ENCODE results near the gene ZNF598.

ZNF598 gene

DNA sequence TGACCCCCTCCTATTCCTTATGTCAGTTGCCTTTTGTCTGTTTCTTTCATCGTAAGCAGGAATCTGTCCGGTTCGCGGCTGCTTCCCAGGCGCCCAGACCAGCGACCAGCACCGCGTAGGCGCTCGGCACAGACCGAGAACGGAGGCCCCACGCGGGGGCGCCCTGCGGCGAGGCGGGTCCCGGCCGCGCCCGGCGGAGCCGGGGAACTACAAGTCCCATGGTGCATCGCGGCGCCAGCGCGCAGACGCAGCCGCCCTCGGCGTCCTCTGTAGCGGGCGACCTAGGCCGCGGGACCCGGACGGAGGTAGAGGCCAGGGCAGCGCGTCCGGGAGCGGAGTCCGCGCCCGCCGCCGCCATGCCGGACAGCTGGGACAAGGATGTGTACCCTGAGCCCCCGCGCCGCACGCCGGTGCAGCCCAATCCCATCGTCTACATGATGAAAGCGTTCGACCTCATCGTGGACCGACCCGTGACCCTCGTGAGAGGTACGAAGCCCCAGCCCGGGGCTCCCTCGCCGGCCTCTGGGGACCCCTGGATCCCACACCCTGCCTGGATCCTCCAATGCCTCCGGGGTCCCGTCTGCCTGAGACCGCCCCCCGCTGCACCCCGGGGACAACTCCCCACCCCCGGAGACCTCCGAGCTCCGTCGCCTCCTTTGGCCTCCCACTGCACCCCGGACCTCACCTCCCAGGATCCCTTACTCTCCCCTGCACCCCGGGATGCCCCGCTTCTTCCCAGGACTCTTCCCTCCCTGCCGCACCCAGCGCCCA is 50.2 kb downstream of the ZNF598 start, which contains the start of gene NDUFB10 (continued):
- TF ChIP-seq, protein P1, sequence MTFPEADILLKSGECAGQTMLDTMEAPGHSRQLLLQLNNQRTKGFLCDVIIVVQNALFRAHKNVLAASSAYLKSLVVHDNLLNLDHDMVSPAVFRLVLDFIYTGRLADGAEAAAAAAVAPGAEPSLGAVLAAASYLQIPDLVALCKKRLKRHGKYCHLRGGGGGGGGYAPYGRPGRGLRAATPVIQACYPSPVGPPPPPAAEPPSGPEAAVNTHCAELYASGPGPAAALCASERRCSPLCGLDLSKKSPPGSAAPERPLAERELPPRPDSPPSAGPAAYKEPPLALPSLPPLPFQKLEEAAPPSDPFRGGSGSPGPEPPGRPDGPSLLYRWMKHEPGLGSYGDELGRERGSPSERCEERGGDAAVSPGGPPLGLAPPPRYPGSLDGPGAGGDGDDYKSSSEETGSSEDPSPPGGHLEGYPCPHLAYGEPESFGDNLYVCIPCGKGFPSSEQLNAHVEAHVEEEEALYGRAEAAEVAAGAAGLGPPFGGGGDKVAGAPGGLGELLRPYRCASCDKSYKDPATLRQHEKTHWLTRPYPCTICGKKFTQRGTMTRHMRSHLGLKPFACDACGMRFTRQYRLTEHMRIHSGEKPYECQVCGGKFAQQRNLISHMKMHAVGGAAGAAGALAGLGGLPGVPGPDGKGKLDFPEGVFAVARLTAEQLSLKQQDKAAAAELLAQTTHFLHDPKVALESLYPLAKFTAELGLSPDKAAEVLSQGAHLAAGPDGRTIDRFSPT (tag by site-specific recombination; IDR thresholded peaks at IDR 0.05), result no peak
- no peak for TF ChIP-seq ZNF37A (tag by site-specific recombination; IDR thresholded peaks at IDR 0.05)
- TF ChIP-seq ZNF341 (tag by site-specific recombination; IDR thresholded peaks at IDR 0.05; ENCODE audit: low read depth), result 0 out of 2 replicates have a peak, but pooled peaks have one; percentile 11
- TF ChIP-seq ZEB2 (tag by site-specific recombination; IDR thresholded peaks at IDR 0.05), result peak; percentile 55
- no peak for TF ChIP-seq ZNF146 (tag by site-specific recombination; IDR thresholded peaks at IDR 0.05)
- no peak for TF ChIP-seq ZNF184 (tag by site-specific recombination; IDR thresholded peaks at IDR 0.05)
- TF ChIP-seq, protein P2, sequence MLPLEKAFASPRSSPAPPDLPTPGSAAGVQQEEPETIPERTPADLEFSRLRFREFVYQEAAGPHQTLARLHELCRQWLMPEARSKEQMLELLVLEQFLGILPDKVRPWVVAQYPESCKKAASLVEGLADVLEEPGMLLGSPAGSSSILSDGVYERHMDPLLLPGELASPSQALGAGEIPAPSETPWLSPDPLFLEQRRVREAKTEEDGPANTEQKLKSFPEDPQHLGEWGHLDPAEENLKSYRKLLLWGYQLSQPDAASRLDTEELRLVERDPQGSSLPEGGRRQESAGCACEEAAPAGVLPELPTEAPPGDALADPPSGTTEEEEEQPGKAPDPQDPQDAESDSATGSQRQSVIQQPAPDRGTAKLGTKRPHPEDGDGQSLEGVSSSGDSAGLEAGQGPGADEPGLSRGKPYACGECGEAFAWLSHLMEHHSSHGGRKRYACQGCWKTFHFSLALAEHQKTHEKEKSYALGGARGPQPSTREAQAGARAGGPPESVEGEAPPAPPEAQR (tag by site-specific recombination; IDR thresholded peaks at IDR 0.05), result no peak
- TF ChIP-seq, protein P3, sequence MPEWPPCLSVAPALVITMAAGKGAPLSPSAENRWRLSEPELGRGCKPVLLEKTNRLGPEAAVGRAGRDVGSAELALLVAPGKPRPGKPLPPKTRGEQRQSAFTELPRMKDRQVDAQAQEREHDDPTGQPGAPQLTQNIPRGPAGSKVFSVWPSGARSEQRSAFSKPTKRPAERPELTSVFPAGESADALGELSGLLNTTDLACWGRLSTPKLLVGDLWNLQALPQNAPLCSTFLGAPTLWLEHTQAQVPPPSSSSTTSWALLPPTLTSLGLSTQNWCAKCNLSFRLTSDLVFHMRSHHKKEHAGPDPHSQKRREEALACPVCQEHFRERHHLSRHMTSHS (tag by site-specific recombination; IDR thresholded peaks at IDR 0.05), result no peak
- no peak for TF ChIP-seq TCF7L2 (IDR thresholded peaks at IDR 0.05; ENCODE audit: borderline replicate concordance, low read depth, low read length)
- TF ChIP-seq ZNF501 (tag by site-specific recombination; IDR thresholded peaks at IDR 0.05), result peak; percentile 52; the same call in 1 of the 2 replicates
- no peak for TF ChIP-seq OSR2 (tag by site-specific recombination; IDR thresholded peaks at IDR 0.05)
- TF ChIP-seq, protein P4, sequence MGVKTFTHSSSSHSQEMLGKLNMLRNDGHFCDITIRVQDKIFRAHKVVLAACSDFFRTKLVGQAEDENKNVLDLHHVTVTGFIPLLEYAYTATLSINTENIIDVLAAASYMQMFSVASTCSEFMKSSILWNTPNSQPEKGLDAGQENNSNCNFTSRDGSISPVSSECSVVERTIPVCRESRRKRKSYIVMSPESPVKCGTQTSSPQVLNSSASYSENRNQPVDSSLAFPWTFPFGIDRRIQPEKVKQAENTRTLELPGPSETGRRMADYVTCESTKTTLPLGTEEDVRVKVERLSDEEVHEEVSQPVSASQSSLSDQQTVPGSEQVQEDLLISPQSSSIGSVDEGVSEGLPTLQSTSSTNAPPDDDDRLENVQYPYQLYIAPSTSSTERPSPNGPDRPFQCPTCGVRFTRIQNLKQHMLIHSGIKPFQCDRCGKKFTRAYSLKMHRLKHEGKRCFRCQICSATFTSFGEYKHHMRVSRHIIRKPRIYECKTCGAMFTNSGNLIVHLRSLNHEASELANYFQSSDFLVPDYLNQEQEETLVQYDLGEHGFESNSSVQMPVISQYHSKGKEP (tag by site-specific recombination; IDR thresholded peaks at IDR 0.05), result no peak
- no peak for TF ChIP-seq ZNF112 (tag by site-specific recombination; IDR thresholded peaks at IDR 0.05)
- peak; percentile 51 for TF ChIP-seq SP3 (tag by site-specific recombination; IDR thresholded peaks at IDR 0.05)
- TF ChIP-seq, protein P5, sequence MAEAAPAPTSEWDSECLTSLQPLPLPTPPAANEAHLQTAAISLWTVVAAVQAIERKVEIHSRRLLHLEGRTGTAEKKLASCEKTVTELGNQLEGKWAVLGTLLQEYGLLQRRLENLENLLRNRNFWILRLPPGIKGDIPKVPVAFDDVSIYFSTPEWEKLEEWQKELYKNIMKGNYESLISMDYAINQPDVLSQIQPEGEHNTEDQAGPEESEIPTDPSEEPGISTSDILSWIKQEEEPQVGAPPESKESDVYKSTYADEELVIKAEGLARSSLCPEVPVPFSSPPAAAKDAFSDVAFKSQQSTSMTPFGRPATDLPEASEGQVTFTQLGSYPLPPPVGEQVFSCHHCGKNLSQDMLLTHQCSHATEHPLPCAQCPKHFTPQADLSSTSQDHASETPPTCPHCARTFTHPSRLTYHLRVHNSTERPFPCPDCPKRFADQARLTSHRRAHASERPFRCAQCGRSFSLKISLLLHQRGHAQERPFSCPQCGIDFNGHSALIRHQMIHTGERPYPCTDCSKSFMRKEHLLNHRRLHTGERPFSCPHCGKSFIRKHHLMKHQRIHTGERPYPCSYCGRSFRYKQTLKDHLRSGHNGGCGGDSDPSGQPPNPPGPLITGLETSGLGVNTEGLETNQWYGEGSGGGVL (tag by site-specific recombination; IDR thresholded peaks at IDR 0.05), result peak; percentile 21; the same call in 1 of the 2 replicates
- TF ChIP-seq KLF10 (tag by site-specific recombination; IDR thresholded peaks at IDR 0.05), result peak; percentile 77
- TF ChIP-seq ZBTB17 (tag by site-specific recombination; IDR thresholded peaks at IDR 0.05), result peak; percentile 63
- no peak for TF ChIP-seq ZNF777 (tag by site-specific recombination; IDR thresholded peaks at IDR 0.05; ENCODE audit: borderline replicate concordance)
- TF ChIP-seq ZNF600 (tag by site-specific recombination; IDR thresholded peaks at IDR 0.05), result 0 out of 2 replicates have a peak, but pooled peaks have one; percentile 69
- TF ChIP-seq ZNF354C (tag by site-specific recombination; IDR thresholded peaks at IDR 0.05; ENCODE audit: borderline replicate concordance, low read depth), result no peak
- no peak for TF ChIP-seq ZNF843 (tag by site-specific recombination; IDR thresholded peaks at IDR 0.05)
- no peak for TF ChIP-seq ZNF677 (tag by site-specific recombination; IDR thresholded peaks at IDR 0.05)
- no peak for TF ChIP-seq SCRT1 (tag by site-specific recombination; IDR thresholded peaks at IDR 0.05; ENCODE audit: borderline replicate concordance)
- TF ChIP-seq, protein P6, sequence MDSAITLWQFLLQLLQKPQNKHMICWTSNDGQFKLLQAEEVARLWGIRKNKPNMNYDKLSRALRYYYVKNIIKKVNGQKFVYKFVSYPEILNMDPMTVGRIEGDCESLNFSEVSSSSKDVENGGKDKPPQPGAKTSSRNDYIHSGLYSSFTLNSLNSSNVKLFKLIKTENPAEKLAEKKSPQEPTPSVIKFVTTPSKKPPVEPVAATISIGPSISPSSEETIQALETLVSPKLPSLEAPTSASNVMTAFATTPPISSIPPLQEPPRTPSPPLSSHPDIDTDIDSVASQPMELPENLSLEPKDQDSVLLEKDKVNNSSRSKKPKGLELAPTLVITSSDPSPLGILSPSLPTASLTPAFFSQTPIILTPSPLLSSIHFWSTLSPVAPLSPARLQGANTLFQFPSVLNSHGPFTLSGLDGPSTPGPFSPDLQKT (IDR thresholded peaks at IDR 0.05; ENCODE audit: borderline replicate concordance, low read depth, low read length), result no peak
- no peak for TF ChIP-seq HOXC10 (CRISPR knock-in tag; IDR thresholded peaks at IDR 0.05)
- no peak for TF ChIP-seq ZNF133 (tag by site-specific recombination; IDR thresholded peaks at IDR 0.05)
